A673 (cell line): ENCODE measurements around the gene GPR157.

ENCODE experiments used
- CTCF ChIP-seq: fragments of 300-800, 200-600 bp; sonication (generic); conservative IDR thresholded peaks from 2 replicates; pipeline ENCODE4 v1.5.1; 2017; ENCODE audit warnings: low read depth, mild to moderate bottlenecking, antibody characterized with exemption, low read length, moderate library complexity, mixed read lengths
- EZH2 ChIP-seq: fragments of 200-600 bp; sonication (generic); IDR thresholded peaks from 2 replicates; pipeline ENCODE4 v1.6.1; 2017; ENCODE audit warnings: borderline replicate concordance, low read depth, mild to moderate bottlenecking, mixed read lengths, antibody characterized with exemption, low read length; ENCODE audit not compliant: poor library complexity, severe bottlenecking

- TF ChIP-seq EZH2 (no peak), CTCF (no peak)
Measured at GRCh38 chr1:9151328-9151860, 22.5 kb upstream of the GPR157 start.
